Right atrium auricular region (tissue), 2 donors: ENCODE data around the gene PRG2. TPM values are rescaled to one million over a fixed set of nuclear protein-coding genes. Genes with fewer than 3 reads are reported as not detected.
A peak's percentile ranks its signal among the peaks of the same experiment; 100 is the strongest.
"Not testable (repeated sequence)": the region's sequence is repeated elsewhere in the genome, so short reads cannot be mapped to it uniquely, and the experiment has no call there.

Source experiments
- DNase-seq: peaks from one replicate; pipeline ENCODE4 v3.0.0-alpha.2; 2019; ENCODE audit warnings: low spot score
- H3K27ac ChIP-seq, 2 donors: fragments of 200-600 bp; sonication (generic); 1 replicate in 1 of 2; 2 replicates in 1 of 2; pipeline ENCODE4 v1.5.1; 2016 to 2019
- H3K27me3 ChIP-seq, 2 donors: fragments of 200-600 bp; sonication (generic); one replicate each; pipeline versions ENCODE4 v1.5.1 to v1.6.0; 2017 to 2019
- H3K36me3 ChIP-seq: fragments of 200-600 bp; sonication (generic); one replicate; pipeline ENCODE4 v1.5.1; 2016
- H3K4me1 ChIP-seq, 2 donors: fragments of 200-600 bp; sonication (generic); one replicate each; pipeline versions ENCODE4 v1.5.1 to v1.6.0; 2017 to 2019
- H3K4me3 ChIP-seq, 2 donors: fragments of 200-600 bp; sonication (generic); 1 replicate in 1 of 2; 2 replicates in 1 of 2; pipeline ENCODE4 v1.5.1; 2017 to 2019; ENCODE audit warnings: mild to moderate bottlenecking in 1 of 2, moderate library complexity in 1 of 2
- H3K9me3 ChIP-seq, 2 donors: fragments of 200-600 bp; sonication (generic); one replicate each; pipeline ENCODE4 v1.5.1; 2019
- total RNA-seq, 2 donors: library from RNA; depleted of rRNA; stranded (reverse); fragments of >200 nt; gene quantifications; one replicate each; pipeline ENCODE4 v1.1.0, GENCODE V29; 2016
- TF ChIP-seq, protein P1 (sequence below), 2 donors: fragments of 200-600 bp; sonication (generic); IDR thresholded peaks; one replicate each; pipeline ENCODE4 v1.5.1; 2019; ENCODE audit warnings: antibody characterized with exemption in 2 of 2

PRG2 gene
- total RNA-seq, 2 donors from 2014 or later: not detected

DNA sequence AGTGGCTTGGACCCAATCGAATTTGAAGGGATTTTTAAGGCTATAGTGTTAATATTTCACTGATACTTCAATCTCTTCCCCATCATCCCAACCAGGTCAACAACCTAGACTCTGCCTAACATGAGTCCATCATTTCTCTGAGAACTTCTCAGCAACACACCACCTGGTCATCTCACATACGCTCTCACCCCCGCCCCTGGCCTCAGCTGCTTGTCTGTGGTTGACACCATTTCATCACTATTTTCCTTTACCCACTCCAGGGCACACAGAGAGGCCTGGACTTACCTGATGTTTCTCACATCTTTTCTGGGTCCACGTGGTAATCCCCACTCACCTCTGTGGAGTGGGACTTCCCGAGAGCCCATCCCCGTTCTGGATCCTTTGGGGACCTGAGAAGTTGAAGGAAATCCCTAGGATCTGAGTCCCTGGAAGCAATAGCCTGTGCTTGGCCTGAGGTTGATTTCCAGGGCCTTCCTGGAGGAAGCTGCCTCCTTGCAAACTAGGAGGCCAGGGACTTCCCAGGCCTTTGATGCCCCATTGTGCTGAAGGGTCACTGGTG, 49.1 kb downstream of the PRG2 start:
- no peak for DNase-seq
- Histone ChIP-seq H3K27me3 (no peaks in the 10 kb centered on the region), H3K9me3 (no peaks in the 10 kb centered on the region), H3K27ac (no peak overlapping the region), H3K4me3 (no peak overlapping the region), H3K4me1 (peaks cover 0 to 8% of the 10 kb centered on the region in 2 donors), H3K36me3 (no peaks in the 10 kb centered on the region)
- TF ChIP-seq, protein P1, sequence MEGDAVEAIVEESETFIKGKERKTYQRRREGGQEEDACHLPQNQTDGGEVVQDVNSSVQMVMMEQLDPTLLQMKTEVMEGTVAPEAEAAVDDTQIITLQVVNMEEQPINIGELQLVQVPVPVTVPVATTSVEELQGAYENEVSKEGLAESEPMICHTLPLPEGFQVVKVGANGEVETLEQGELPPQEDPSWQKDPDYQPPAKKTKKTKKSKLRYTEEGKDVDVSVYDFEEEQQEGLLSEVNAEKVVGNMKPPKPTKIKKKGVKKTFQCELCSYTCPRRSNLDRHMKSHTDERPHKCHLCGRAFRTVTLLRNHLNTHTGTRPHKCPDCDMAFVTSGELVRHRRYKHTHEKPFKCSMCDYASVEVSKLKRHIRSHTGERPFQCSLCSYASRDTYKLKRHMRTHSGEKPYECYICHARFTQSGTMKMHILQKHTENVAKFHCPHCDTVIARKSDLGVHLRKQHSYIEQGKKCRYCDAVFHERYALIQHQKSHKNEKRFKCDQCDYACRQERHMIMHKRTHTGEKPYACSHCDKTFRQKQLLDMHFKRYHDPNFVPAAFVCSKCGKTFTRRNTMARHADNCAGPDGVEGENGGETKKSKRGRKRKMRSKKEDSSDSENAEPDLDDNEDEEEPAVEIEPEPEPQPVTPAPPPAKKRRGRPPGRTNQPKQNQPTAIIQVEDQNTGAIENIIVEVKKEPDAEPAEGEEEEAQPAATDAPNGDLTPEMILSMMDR (IDR thresholded peaks at IDR 0.05): no peak

DNA sequence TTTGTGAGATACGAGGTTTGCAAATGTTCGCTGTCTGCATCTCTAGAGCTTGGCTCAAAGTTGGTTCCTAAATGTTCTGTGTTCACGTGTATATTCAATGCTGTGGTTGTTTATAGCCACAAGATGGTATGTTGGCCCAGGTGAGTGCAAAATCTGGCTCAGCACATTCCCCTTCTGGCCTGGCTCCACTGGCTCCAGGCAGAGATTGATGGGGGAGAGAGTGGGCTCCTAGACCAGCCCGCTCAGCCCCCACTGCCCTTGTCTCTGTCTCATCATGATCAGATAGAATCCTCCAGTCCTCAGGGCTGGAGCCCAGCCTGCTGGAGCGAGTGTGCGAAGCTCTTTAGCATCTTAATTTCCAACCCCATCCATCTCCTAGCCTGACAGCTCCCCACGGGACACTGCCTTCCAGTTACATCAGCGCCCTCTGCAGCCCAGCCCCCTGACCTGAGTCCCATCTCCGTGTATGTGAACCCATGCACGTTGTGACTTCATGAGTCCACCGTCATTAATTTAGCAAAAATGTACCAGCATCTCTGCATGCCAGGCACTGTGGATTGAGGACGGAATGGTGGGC, 50.3 kb downstream of the PRG2 start:
- Histone ChIP-seq H3K4me3 (no peak overlapping the region), H3K9me3 (no peaks in the 10 kb centered on the region), H3K36me3 (no peaks in the 10 kb centered on the region), H3K27me3 (no peaks in the 10 kb centered on the region), H3K27ac (no peak overlapping the region), H3K4me1 (peaks cover 0 to 6% of the 10 kb centered on the region in 2 donors)
- TF ChIP-seq, protein P1 (IDR thresholded peaks at IDR 0.05): peak in 1 of 2 donors; percentile 11
- no peak for DNase-seq

DNA sequence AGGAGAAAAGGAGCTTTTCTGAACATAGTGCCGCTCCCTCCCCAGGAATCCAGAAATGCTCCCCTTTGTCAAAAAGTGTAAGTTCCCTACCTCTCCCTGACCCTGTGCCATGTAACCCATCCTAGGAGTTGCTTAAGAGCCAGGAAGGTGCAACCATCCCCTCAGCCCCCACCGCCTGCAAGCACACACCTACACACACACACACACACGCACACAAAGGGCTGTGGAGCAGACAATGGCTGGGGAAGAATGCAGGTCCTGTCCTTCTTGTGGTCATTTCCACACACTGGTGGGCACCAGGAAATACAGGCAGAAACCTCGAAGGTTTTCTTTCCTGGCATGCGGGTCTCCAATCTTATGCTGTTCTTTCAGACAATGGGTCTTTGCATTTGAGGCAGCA, 51.1 kb downstream of the PRG2 start:
- H3K27ac ChIP-seq: no peak overlapping the region
- H3K4me3 ChIP-seq: no peak overlapping the region
- TF ChIP-seq, protein P1 (IDR thresholded peaks at IDR 0.05): no peak
- no peaks in the 10 kb centered on the region for H3K36me3 ChIP-seq
- H3K27me3 ChIP-seq: no peaks in the 10 kb centered on the region
- H3K9me3 ChIP-seq: no peaks in the 10 kb centered on the region
- peaks cover 0 to 14% of the 10 kb centered on the region in 2 donors for H3K4me1 ChIP-seq
- DNase-seq: no peak

DNA sequence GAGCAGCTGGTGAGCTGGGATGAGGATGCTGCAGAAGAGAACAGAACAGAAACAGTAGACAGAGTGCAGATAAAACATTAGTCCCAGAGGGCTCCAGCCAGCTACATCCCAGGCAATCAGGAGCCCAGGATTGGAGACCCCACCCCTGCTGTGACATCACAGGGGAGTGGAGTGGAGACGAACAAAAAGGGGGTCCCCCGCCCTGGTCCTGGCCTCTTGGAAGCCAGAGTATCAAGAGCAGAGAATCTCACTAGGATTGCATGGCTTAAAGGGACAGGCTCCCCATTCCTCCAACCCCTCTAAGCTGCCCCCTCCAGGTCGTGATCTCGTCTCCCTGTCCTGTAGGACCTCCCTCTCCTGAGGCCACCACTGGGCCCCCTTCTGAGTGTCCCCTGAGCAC, 52.3 kb downstream of the PRG2 start, which contains the start of gene P2RX3:
Gene P2RX3, plus strand, starts transcription at position 211 of the 400 bp plus-strand sequence. CDS start 199 bp downstream, outside the sequence.
- TF ChIP-seq, protein P1 (IDR thresholded peaks at IDR 0.05): no peak
- H3K4me3 ChIP-seq: no peak within 1 kb of the TSS
- no peaks in the 10 kb centered on the region for H3K9me3 ChIP-seq
- peaks cover 0 to 16% of the 10 kb centered on the region in 2 donors for H3K4me1 ChIP-seq
- no peak for DNase-seq
- peaks cover under 1% of the 10 kb centered on the region for H3K36me3 ChIP-seq
- H3K27ac ChIP-seq: no peak within 1 kb of the TSS
- H3K27me3 ChIP-seq: no peaks in the 10 kb centered on the region

DNA sequence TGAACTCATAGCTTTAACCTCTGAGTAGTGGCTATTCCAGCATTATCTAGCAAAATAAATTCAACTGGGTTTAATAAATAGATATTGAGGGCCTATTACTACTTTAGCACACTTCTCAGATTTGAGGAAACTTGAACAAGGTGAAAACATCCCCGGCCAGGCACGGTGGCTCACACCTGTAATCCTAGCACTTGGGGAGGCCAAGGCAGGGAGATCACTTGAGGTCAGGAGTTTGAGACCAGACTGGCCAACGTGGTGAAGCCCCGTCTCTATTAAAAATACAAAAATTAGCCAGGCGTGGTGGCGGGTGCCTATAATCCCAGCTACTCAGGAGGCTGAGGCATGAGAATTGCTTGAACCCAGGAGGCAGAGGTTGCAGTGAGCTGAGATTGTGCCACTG, 53.6 kb downstream of the PRG2 start:
- peaks cover 13% of the 10 kb centered on the region for H3K36me3 ChIP-seq
- not testable (repeated sequence) for H3K4me3 ChIP-seq, H3K27ac ChIP-seq, H3K9me3 ChIP-seq, H3K27me3 ChIP-seq, DNase-seq
- H3K4me1 ChIP-seq: peaks cover 0 to 16% of the 10 kb centered on the region in 2 donors

Other genes with a start within 250 kb of the PRG2 start
- not detected for gene LRRC55, start 208.7 kb downstream of the PRG2 start, total RNA-seq
- gene APLNR, start 153.4 kb downstream of the PRG2 start, total RNA-seq: 10 to 100 TPM in 1 of 2 donors, 1 to 10 TPM in 1; 6.3 to 13.6 TPM
- gene TNKS1BP1, start 65.7 kb downstream of the PRG2 start, total RNA-seq: 10 to 100 TPM; 26.8 to 52.5 TPM
- gene SSRP1, start 54.8 kb downstream of the PRG2 start, total RNA-seq: 10 to 100 TPM; 42.3 to 54.3 TPM
- gene P2RX3, start 52.3 kb downstream of the PRG2 start, total RNA-seq: 1 to 10 TPM in 1 of 2 donors, not detected in 1; 1.4 TPM
- gene PRG3, start 9.5 kb downstream of the PRG2 start, total RNA-seq: not detected
- 10 to 100 TPM; 31.7 to 61.3 TPM for gene SLC43A3, start 36.5 kb upstream of the PRG2 start, total RNA-seq
- 1 to 10 TPM in 1 of 2 donors, under 1 TPM in 1; 0.94 to 1.3 TPM for gene RTN4RL2, start 69.9 kb upstream of the PRG2 start, total RNA-seq
- 10 to 100 TPM in 1 of 2 donors, 1 to 10 TPM in 1; 5.0 to 10.4 TPM for gene SLC43A1, start 125.1 kb upstream of the PRG2 start, total RNA-seq
- 10 to 100 TPM; 27.3 to 63.4 TPM for gene TIMM10, start 140.1 kb upstream of the PRG2 start, total RNA-seq
- not detected for gene SMTNL1, start 146.9 kb upstream of the PRG2 start, total RNA-seq
- 10 to 100 TPM in 1 of 2 donors, 1 to 10 TPM in 1; 8.1 to 22.5 TPM for gene UBE2L6, start 177.0 kb upstream of the PRG2 start, total RNA-seq
- 100 to 1,000 TPM; 210 to 851 TPM for gene SERPING1, start 207.0 kb upstream of the PRG2 start, total RNA-seq